Mucosa of descending colon (tissue), 3 donors: ENCODE measurements around the gene WDR45B. TPM values are rescaled to one million over a fixed set of nuclear protein-coding genes. Genes with fewer than 3 reads are reported as not detected.
"Not testable (repeated sequence)": the region's sequence is repeated elsewhere in the genome, so short reads cannot be mapped to it uniquely, and the experiment has no call there.

Experiments
- ATAC-seq: fragments of 200-7000 bp; cut with Tn5 transposase; one replicate; pipeline ENCODE4 v1.9.1; 2020; ENCODE audit warnings: mild to moderate bottlenecking, moderate library complexity
- DNase-seq, 3 donors: peaks; one replicate each; pipeline ENCODE4 v3.0.0-alpha.2; 2020
- H3K36me3 ChIP-seq: fragments of 200-600 bp; one replicate; pipeline ENCODE4 v1.8.0; 2021; ENCODE audit warnings: low read depth, mild to moderate bottlenecking
- H3K4me1 ChIP-seq: fragments of 200-600 bp; one replicate; pipeline ENCODE4 v1.8.0; 2021; ENCODE audit warnings: low read depth, mild to moderate bottlenecking
- H3K4me3 ChIP-seq: fragments of 200-600 bp; one replicate; pipeline ENCODE4 v1.8.0; 2021; ENCODE audit warnings: mild to moderate bottlenecking
- H3K9me3 ChIP-seq: fragments of 200-600 bp; one replicate; pipeline ENCODE4 v1.8.0; 2021; ENCODE audit warnings: mild to moderate bottlenecking
- CTCF ChIP-seq: fragments of 200-600 bp; IDR thresholded peaks from one replicate; pipeline ENCODE4 v1.8.0; 2022; ENCODE audit warnings: antibody characterized with exemption, mild to moderate bottlenecking
- intact Hi-C, 2 donors: fragments of 100-400 bp; cut with DNase I in 1 of 2; cut with micrococcal nuclease in 1 of 2; formaldehyde crosslinking; loops; one replicate each; pipeline versions ENCODE4 v1.11.0 to v1.11.1; 2022; cut with DNase I, micrococcal nuclease
- total RNA-seq, 3 donors: library from RNA; stranded (reverse); fragmentation: NEBNext Ultra II Directional in 2 of 3; extraction: Animal tissue kit (Norgen Biotek cat#: 25700) in 2 of 3; gene quantifications; one replicate each; pipeline versions ENCODE4 v1.2.1 to v1.2.4, GENCODE V29; 2021 to 2023
- donor health status: DM: no; HTN: no; CAD: no; lungs with moderate emphysema.
- donor health status: DM: no; HTN: no; CAD: no.
- donor health status: DM: no; HTN: yes; CAD: no.

Gene WDR45B
- total RNA-seq, 3 donors from 2014 or later: 69.0 to 76.0 (median 74.4) TPM

DNA sequence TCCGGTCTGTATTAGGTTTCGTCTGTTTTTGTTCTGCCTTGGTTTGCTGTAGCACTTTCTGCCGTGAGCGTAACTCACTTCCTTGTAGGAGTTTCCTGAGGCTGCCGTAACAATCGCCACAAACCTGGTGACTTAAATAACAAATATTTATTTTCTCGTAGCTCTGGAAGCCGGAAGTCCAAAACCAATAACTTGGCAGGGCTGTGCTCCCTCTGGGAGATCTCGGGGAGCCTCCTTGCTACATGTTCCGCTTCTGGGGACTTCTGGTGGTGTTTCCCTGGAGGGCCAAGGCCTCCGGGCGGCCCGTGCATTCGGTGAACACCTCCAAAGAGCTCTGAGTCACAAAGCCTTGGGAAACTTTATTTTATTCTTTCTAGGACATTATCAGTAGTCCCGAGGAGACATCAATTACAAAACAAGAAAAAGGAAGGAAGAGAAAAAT lies 6.8 kb upstream of the WDR45B start:
- TF ChIP-seq CTCF: no peak
- DNase-seq (peak; percentile 59 to 73 (median 62)), ATAC-seq (peak; percentile 77)
- Histone ChIP-seq H3K4me1 (peaks cover 15% of the 10 kb centered on the region), H3K9me3 (no peaks in the 10 kb centered on the region), H3K4me3 (no peak overlapping the region), H3K36me3 (no peaks in the 10 kb centered on the region)
- intact Hi-C loops: loop anchor here in 1 of 2 donors (2.0 kb wide), 1 partner anchor 50 kb away; no protein-coding TSS in a partner anchor

DNA sequence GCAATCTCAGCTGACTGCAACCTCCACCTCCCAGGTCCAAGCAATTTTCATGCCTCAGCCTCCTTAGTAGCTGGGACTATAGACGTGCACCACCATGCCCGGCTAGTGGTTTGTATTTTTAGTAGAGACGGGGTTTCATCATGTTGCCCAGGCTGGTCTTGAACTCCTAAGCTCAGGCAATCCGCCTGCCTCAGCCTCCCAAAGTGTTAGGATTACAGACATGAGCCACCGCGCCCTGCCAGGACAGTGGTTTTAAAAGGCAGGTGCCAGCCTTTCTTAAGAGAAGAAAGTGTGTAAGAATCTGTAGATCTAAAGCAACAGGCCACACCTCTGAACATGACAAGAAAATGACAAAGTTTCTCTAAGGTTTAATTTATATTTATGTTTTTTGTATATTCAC lies 6.4 kb upstream of the WDR45B start:
- peak in 1 of 3 donors; percentile 44 for DNase-seq
- ATAC-seq: peak; percentile 24
- H3K36me3 ChIP-seq, H3K4me3 ChIP-seq, H3K9me3 ChIP-seq: not testable (repeated sequence)
- H3K4me1 ChIP-seq: peaks cover 15% of the 10 kb centered on the region
- intact Hi-C loops: loop anchor here in 1 of 2 donors (2.0 kb wide), 1 partner anchor 50 kb away; no protein-coding TSS in a partner anchor

- ATAC-seq (peak; percentile 4), DNase-seq (peak in 1 of 3 donors; percentile 51)
- no peaks in the 10 kb centered on the region for H3K36me3 ChIP-seq
- no peak overlapping the region for H3K4me3 ChIP-seq
- intact Hi-C loops: loop anchor here in 1 of 2 donors (2.0 kb wide), 1 partner anchor 51 kb away; no protein-coding TSS in a partner anchor
- no peak for TF ChIP-seq CTCF
- H3K9me3 ChIP-seq: no peaks in the 10 kb centered on the region
- H3K4me1 ChIP-seq: peaks cover 15% of the 10 kb centered on the region
These were observed 5.6 kb upstream of the WDR45B start for GRCh38 chr17:82653651-82654528.

DNA sequence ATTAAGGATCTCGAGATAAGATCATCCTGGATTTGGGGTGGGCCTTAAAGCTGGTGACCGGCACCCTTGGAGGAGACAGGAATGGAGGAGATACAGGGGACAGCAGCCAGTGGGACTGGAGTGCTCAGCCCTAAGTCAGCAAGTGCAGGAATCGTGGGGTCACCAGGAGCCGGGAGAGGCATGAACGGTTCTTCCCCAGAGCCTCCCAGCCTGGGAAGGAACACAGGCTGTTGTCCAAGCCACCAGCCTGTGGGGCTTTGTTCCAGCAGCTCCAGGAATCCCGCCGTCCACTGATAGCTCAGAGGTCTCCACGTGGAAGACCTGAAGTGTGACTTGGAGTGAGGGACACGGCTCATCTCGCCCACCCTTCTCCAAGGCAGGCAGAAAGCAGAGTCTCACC lies 2.5 kb upstream of the WDR45B start:
- Histone ChIP-seq H3K36me3 (no peaks in the 10 kb centered on the region), H3K4me3 (no peak overlapping the region), H3K9me3 (no peaks in the 10 kb centered on the region), H3K4me1 (peaks cover 33% of the 10 kb centered on the region)
- ATAC-seq (no peak), DNase-seq (no peak)
- no peak for TF ChIP-seq CTCF
- intact Hi-C loops: no loop called here

GRCh38 chr17:82649501-82650261 lies 1.4 kb upstream of the WDR45B start:
- intact Hi-C loops: loop anchor here in 1 of 2 donors (10.0 kb wide), 1 partner anchor 55 kb away; no protein-coding TSS in a partner anchor
- no peaks in the 10 kb centered on the region for H3K9me3 ChIP-seq
- DNase-seq: no peak
- ATAC-seq: no peak
- no peak for TF ChIP-seq CTCF
- peaks cover 37% of the 10 kb centered on the region for H3K4me1 ChIP-seq
- no peak overlapping the region for H3K4me3 ChIP-seq
- no peaks in the 10 kb centered on the region for H3K36me3 ChIP-seq
